Measurements from ENCODE around the gene ITPRID2. TPM values are rescaled to one million over a fixed set of nuclear protein-coding genes. Genes with fewer than 3 reads are reported as not detected.

Gene ITPRID2
- total and polyA plus RNA-seq, 10 of the 15 experiments (the other 5 are each of a cell fraction or from before 2014, with no cell fraction given): 4.7 to 23.7 (median 13.1) TPM

GRCh38 chr2:181944164-181944913, 52.8 kb downstream of the ITPRID2 start:
- FAIRE-seq: no peak
- H3K4me3 ChIP-seq: no peak overlapping the region
- no peaks in the 10 kb centered on the region for H3K36me3 ChIP-seq (ENCODE audit: control insufficient read depth in 2 of 2, insufficient read depth in 2 of 2, low read length in 1 of 2)
- BruUV-seq (replicated peaks): no TSS peak
- H3K27ac ChIP-seq (ENCODE audit: control insufficient read depth, insufficient read depth): no peak overlapping the region
- no peak overlapping the region for H3K9ac ChIP-seq (ENCODE audit: control insufficient read depth, insufficient read depth, low read length)
- 49% methylated on average over 5 of the region's 5 CpGs for WGBS (ENCODE audit: insufficient coverage, insufficient replicate concordance, low lambda C conversion rate, missing lambda C conversion rate)
- no peaks in the 10 kb centered on the region for H3K79me2 ChIP-seq (ENCODE audit: control insufficient read depth, insufficient read depth, low read length)
- H2AFZ ChIP-seq (ENCODE audit: control insufficient read depth, low read depth, low read length): no peak overlapping the region
- CTCF ChIA-PET: no interaction called here
- no peak for DNase-seq (ENCODE audit: low read depth, low spot score)
- POLR2A ChIA-PET: no interaction called here
- ATAC-seq: no peak
- 0 out of 4 replicates have a peak, but pooled peaks cover 0 to 4% of the 10 kb centered on the region in 2 experiments for H3K27me3 ChIP-seq (replicated peaks in 1 of 2; ENCODE audit: control insufficient read depth in 2 of 2, insufficient read depth in 2 of 2, low read length in 1 of 2)
- RAD21 ChIA-PET (ENCODE audit: unreplicated experiment): no interaction called here
- H4K20me1 ChIP-seq (ENCODE audit: control insufficient read depth, insufficient read depth): no peaks in the 10 kb centered on the region
- intact Hi-C loops (cut with micrococcal nuclease; ENCODE audit: unreplicated experiment) (no loop called here), in situ Hi-C loops (cut with MboI) (no loop called here)
- TF ChIP-seq ZNF384 (IDR thresholded peaks at IDR 0.05; ENCODE audit: borderline replicate concordance, low read depth, low read length) (no peak), POU2F2 (IDR thresholded peaks at IDR 0.05; ENCODE audit: borderline replicate concordance, low read depth, low read length) (no peak)
- no peak overlapping the region for H3K4me2 ChIP-seq (ENCODE audit: control insufficient read depth, insufficient read depth)
- SMC1A ChIA-PET (ENCODE audit: uncharacterized antibody, unreplicated experiment): no interaction called here
- no peaks in the 10 kb centered on the region for H3K4me1 ChIP-seq (ENCODE audit: control insufficient read depth, insufficient read depth, low read length)
- no peaks in the 10 kb centered on the region for H3K9me3 ChIP-seq (replicated peaks; ENCODE audit: control insufficient read depth, insufficient read depth, low read length)

DNA sequence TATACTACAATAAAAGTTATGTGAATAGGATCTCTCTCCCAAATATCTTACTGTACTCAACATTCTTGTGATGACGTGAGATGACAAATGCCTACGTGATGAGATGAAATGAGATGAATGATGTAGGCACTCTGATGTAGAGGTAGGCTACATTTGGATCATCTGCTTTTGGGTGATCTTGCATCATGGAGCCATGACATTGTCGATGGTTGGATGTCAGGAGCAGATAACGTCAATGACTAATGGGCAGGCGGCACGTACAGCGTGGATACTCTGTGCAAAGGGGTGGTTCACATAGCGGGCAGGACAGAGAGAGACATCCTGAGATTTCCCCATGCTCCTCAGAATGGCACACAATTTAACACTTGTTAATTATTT, 53.4 kb downstream of the ITPRID2 start:
- RAD21 ChIA-PET (ENCODE audit: unreplicated experiment): no interaction called here
- no peak overlapping the region for H3K4me3 ChIP-seq
- no peaks in the 10 kb centered on the region for H3K36me3 ChIP-seq (ENCODE audit: control insufficient read depth in 2 of 2, insufficient read depth in 2 of 2, low read length in 1 of 2)
- no peaks in the 10 kb centered on the region for H4K20me1 ChIP-seq (ENCODE audit: control insufficient read depth, insufficient read depth)
- CTCF ChIA-PET: interaction anchor here (0.5 kb wide), 1 partner anchor 16 kb away, joined by 3 read pairs; no protein-coding TSS in a partner anchor
- H3K9me3 ChIP-seq (replicated peaks; ENCODE audit: control insufficient read depth, insufficient read depth, low read length): no peaks in the 10 kb centered on the region
- no peak overlapping the region for H3K9ac ChIP-seq (ENCODE audit: control insufficient read depth, insufficient read depth, low read length)
- no peaks in the 10 kb centered on the region for H3K79me2 ChIP-seq (ENCODE audit: control insufficient read depth, insufficient read depth, low read length)
- no peaks in the 10 kb centered on the region for H3K4me1 ChIP-seq (ENCODE audit: control insufficient read depth, insufficient read depth, low read length)
- no peak overlapping the region for H3K4me2 ChIP-seq (ENCODE audit: control insufficient read depth, insufficient read depth)
- SMC1A ChIA-PET (ENCODE audit: uncharacterized antibody, unreplicated experiment): no interaction called here
- FAIRE-seq: no peak
- BruUV-seq (replicated peaks): no TSS peak
- DNase-seq (ENCODE audit: low read depth, low spot score): no peak
- no peak overlapping the region for H3K27ac ChIP-seq (ENCODE audit: control insufficient read depth, insufficient read depth)
- POLR2A ChIA-PET: no interaction called here
- 74% methylated on average over 8 of the region's 8 CpGs for WGBS (ENCODE audit: insufficient coverage, insufficient replicate concordance, low lambda C conversion rate, missing lambda C conversion rate)
- intact Hi-C loops (cut with micrococcal nuclease; ENCODE audit: unreplicated experiment): no loop called here
- H3K27me3 ChIP-seq (replicated peaks in 1 of 2; ENCODE audit: control insufficient read depth in 2 of 2, insufficient read depth in 2 of 2, low read length in 1 of 2): 0 out of 4 replicates have a peak, but pooled peaks cover 0 to 4% of the 10 kb centered on the region in 2 experiments
- H2AFZ ChIP-seq (ENCODE audit: control insufficient read depth, low read depth, low read length): no peak overlapping the region
- in situ Hi-C loops (cut with MboI): no loop called here
- ATAC-seq: no peak
- TF ChIP-seq ZZZ3 (IDR thresholded peaks at IDR 0.05; ENCODE audit: control insufficient read depth, insufficient read length, low read depth) (no peak), NFXL1 (IDR thresholded peaks at IDR 0.05; ENCODE audit: borderline replicate concordance) (no peak), CREB1 (IDR thresholded peaks at IDR 0.05; ENCODE audit: low read depth) (no peak), USF2 (IDR thresholded peaks at IDR 0.05; ENCODE audit: borderline replicate concordance, low read depth, low read length) (no peak), CBFB (IDR thresholded peaks at IDR 0.05; ENCODE audit: low read depth) (no peak), FOS (IDR thresholded peaks at IDR 0.05; ENCODE audit: borderline replicate concordance, extremely low read depth, insufficient read length) (no peak), ELK1 (IDR thresholded peaks at IDR 0.05; ENCODE audit: low read depth, low read length) (no peak)
- TF ChIP-seq, protein P1, sequence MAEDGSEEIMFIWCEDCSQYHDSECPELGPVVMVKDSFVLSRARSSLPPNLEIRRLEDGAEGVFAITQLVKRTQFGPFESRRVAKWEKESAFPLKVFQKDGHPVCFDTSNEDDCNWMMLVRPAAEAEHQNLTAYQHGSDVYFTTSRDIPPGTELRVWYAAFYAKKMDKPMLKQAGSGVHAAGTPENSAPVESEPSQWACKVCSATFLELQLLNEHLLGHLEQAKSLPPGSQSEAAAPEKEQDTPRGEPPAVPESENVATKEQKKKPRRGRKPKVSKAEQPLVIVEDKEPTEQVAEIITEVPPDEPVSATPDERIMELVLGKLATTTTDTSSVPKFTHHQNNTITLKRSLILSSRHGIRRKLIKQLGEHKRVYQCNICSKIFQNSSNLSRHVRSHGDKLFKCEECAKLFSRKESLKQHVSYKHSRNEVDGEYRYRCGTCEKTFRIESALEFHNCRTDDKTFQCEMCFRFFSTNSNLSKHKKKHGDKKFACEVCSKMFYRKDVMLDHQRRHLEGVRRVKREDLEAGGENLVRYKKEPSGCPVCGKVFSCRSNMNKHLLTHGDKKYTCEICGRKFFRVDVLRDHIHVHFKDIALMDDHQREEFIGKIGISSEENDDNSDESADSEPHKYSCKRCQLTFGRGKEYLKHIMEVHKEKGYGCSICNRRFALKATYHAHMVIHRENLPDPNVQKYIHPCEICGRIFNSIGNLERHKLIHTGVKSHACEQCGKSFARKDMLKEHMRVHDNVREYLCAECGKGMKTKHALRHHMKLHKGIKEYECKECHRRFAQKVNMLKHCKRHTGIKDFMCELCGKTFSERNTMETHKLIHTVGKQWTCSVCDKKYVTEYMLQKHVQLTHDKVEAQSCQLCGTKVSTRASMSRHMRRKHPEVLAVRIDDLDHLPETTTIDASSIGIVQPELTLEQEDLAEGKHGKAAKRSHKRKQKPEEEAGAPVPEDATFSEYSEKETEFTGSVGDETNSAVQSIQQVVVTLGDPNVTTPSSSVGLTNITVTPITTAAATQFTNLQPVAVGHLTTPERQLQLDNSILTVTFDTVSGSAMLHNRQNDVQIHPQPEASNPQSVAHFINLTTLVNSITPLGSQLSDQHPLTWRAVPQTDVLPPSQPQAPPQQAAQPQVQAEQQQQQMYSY (CRISPR knock-in tag; IDR thresholded peaks at IDR 0.05): no peak
